HG03575 (cell line): Measurements from ENCODE around the gene PAMR1.

Experiments
- ATAC-seq: cut with Tn5 transposase; IDR thresholded peaks from one replicate; pipeline ENCODE4 v1.9.1; 2021; ENCODE audit not compliant: unreplicated experiment, insufficient number of reproducible peaks, low FRiP score; ENCODE audit errors: extremely low read depth

PAMR1 gene, protein sequence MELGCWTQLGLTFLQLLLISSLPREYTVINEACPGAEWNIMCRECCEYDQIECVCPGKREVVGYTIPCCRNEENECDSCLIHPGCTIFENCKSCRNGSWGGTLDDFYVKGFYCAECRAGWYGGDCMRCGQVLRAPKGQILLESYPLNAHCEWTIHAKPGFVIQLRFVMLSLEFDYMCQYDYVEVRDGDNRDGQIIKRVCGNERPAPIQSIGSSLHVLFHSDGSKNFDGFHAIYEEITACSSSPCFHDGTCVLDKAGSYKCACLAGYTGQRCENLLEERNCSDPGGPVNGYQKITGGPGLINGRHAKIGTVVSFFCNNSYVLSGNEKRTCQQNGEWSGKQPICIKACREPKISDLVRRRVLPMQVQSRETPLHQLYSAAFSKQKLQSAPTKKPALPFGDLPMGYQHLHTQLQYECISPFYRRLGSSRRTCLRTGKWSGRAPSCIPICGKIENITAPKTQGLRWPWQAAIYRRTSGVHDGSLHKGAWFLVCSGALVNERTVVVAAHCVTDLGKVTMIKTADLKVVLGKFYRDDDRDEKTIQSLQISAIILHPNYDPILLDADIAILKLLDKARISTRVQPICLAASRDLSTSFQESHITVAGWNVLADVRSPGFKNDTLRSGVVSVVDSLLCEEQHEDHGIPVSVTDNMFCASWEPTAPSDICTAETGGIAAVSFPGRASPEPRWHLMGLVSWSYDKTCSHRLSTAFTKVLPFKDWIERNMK

DNA sequence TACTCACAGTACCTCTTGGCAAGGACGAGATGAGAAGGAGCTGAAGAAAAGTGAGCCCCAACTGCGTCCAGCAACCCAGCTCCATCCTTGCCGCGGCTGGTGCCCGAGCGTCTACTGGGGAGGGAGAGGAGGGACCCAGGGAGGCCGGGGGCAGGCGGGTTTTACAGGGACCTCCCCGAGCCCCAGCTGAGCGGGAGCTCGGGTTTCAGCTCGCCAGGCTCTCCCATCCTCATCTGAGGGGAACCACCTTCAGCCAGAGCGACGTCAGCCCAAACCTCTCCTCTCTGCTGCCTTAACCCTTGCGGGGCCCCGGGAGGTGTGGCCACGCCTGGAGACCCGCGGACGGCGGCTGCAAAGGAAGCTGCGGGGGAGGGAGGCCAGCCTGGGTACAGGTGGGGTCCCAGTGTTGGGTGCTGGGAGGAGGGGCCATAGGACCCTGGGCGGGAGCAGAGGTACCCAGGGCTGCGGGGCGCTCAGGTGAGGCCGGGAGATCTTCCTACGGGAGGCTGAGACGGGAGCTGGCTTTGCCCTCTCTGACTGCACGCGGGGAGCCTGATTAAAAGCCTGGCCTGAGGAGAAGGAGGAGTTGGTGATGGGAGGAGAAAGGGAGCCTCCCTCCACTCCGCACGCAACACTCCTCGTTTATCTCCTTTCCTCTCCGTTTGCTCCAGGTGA lies at the start of gene PAMR1:
PAMR1 (minus strand) TSS at position 116 of the 675 bp plus-strand sequence; CDS start at position 85, 31 bp downstream.
- no peak for ATAC-seq

DNA sequence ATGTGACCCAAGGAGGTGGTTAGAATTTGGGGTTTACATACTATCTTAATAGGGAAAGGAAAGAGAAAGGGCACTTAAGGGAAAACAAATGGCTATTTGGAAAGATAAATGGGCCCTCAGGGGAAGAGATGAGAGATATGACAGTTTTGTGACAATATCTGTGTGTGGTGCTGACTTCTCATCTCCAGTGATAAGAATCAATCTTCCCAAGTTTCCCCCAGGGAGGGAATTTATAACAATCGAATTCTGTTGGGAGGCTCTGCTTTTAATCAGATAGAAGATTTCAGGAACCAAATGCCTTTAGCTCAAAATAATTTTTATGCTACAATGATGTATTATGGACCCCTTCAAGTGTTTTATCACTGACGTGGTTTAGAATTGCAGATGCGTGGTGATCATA lies 46.3 kb upstream of the PAMR1 start:
- no peak for ATAC-seq

DNA sequence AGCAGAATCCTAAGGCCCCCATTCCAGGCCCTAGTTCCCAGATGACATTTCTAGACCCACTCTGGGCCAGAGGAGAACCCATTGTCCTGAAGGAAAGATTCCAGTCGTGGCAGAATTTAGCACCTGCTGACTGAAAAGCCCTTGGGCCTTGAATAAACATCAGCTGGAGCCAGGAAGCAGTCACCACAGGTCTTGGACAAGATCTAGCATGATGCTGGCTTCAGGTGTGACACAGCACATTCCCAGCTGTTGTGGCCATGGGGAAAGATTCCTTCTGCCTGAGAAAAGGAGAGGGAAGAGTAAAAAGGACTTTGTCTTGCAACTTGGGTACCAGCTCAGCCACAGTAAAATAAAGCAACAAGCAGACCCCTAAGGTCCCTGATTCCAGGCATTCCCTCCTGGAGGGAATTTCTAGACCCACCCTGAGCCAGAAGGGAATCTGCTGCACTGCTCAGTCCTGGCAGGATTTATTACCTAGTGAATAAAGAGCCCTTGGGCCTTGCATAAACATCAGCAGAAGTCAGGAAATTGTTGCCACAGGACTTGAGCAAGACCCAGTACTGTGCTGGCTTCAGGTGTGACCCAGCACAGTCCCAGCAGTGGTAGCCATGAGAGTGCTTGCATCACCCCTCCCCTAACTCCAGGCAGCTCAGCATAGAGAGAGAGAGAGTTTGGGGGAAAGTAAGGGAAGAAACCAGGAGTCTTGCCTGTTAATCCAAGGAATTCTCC lies 42.5 kb upstream of the PAMR1 start:
- no peak for ATAC-seq

DNA sequence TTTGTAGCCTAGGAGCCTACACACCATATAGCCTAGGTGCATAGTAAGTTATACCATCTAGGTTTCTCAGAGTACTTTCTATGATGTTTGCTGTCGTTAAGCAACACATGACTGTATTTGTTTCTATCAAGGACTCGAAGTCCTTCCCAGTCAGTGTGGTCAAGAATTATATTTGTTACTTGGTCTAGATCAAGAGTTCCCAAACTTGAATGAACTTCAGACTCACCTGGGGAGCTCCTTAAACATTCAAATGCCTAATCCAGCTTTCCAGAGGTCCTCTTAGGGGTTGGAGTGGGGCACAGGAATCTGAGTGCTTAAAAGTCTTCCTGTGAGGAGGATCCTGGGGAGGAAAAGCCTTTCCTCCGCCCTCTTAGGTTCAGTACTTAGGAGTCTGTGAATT lies 41.5 kb upstream of the PAMR1 start:
- no peak for ATAC-seq

DNA sequence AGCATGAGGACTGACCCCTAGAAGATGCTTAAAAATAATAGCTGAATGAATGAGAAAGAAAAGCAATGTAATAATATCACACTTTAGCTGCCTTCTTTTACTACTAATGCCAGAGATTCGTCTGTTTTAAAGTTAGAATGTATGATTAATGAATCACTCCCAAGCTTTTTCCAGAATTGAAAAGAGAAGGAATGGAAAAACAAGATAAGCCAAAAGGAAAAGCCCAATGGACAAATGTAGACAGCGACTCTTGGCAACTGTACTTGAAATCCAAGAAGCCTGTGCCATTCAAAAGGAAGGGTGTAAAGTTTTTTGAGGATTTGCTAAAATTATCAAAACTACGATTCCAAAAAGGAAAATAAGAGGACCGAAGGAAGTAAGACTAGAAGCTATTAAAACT lies 40.8 kb upstream of the PAMR1 start:
- ATAC-seq, result no peak

DNA sequence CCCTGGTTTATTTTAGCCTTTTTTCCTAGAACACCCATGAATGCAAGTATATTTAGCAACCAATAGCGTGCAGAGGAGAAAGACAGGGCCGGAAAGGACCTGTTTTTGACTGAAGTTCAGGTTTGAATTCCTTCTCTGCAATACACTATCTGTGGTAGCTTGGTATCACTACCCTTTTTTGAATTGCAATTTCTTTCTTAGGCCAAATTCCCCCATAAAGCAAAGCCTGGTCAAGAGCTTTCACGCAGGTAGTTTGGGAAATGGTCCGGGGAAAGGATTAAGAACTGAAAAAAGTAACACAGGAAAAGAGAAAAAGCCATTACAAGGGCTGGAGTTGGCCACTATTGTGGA lies 38.8 kb upstream of the PAMR1 start:
- no peak for ATAC-seq

DNA sequence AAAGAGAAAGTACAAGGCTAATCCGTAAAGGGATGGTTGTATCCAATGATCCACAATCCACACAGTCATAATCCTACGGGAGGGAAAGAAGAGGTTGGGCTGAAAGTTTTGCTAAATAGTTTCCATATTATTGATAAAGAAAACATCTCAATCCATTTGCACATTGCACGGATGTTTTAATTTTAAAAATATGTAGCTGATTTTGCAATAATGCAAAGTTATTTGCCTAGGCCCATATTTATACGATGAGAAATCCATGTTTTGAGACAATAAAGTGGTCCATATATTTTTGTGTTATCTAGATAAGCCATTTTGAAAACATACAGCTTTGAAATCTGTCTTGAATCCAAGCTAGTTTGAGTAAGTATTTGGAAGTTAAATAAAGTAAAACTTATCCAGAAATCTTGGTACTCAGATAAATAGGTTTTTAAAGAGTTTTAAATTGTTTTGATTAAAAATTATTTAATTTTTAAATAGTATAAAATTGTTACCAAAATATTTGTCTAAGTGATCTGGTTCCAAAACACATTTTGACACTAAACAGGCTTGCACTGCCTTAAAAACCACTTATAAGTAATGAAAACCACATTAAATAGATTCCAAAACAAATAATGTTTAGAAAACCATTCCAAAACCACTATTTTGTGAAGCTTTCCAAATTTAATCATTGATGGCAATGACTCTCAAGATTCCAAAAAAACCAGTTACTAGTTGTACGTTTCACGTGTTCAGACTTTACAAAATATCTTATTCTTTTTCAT lies 38.2 kb upstream of the PAMR1 start:
- no peak for ATAC-seq

DNA sequence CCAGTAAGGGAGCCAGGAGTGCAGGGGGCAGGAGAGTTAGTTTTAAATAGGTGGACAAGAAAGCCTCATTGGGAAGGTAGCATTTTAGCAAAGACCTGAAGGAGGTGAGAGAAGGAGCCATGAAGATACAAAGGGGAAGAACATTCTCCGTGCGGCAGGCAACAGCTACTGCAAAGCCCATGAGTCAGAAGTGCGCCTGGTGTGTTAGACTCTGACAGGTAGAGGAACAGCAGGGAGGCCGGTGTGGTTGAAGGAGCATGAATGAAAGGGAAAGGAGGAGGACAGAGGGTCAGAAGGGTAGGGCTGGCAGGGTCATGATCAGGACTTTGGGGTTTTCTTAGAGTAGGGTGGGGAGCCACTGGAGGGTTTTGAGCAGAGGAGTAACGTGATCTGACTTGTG lies 34.5 kb upstream of the PAMR1 start:
- no peak for ATAC-seq

DNA sequence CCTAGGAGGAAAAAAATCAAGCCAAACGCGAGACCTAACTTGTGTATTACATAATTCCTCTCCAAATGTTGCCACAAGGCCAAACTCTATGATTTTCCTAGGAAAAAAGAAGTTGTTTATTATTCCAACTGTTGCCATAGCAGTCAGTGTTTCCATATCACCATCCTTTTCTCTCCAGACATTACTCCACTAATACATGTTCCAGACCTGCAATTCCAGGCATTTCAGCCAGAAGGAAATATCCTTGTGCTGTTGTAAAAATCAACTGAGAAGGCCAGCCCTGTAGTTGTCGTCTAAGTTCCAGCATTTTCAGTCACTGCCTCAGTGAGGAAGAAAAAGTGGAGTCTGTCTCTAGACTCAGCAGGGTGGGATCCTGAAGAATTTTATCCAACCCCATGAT lies 33.1 kb upstream of the PAMR1 start:
- no peak for ATAC-seq

DNA sequence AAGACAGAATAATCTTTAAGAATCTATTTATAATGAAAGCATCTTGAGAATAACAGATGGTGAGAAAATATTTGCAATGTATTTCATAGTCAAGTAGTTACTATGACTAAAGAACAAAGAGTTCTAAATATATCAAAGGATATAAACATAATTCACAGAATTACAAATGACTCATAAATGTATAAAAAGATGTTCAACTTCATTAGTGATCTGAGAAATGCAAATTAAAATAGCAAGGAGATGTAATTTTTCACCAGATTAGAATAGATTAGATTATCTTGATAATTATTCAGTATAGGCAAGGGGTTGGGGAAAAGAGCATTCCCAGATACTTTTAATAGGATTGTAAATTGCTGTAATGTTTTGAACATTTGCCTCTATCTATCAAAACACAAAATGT lies 30.1 kb upstream of the PAMR1 start:
- no peak for ATAC-seq

DNA sequence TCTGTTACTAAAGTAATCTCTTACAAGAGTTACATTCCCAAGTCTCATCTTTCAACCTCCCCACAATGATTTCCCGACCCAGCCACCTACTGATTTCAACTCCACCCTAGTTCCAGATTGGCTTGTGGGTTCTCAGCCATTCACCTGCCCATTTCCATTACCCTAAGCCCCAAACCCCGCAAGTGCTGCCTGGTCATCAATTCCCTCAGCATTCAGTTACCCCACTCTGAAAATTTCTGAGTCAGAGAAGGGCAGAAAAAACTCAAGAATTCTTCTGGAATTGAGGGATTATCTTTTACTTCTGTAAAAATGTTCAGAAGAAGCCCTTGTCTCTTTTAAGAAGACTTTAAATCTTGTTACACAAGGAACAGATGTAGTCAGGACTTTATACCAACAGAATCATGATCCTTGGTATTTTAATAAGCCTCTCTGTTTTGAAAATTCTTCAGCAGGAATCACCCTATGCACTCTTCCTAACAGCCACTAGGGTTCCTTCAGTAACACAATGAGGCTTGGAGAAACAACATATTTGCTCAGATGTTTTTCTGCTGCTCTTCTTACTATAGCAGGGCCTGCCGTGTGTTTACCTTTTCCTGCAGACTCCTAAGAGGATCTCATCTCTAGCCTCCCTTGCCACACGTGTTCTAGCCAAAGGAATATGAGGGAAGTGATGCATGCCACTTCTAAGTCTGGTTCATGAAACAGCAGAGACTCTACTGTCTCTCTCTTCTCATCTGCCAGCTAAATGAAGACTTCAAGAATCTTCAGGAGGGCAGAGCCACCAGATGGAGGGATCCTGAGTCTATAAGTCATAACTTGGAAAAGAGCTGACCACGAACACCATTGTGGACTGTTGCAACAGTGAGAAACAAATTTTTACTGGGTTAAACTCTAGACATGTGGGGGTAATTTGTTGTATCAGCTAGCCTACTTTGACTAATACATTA lies 29.3 kb upstream of the PAMR1 start:
- no peak for ATAC-seq

DNA sequence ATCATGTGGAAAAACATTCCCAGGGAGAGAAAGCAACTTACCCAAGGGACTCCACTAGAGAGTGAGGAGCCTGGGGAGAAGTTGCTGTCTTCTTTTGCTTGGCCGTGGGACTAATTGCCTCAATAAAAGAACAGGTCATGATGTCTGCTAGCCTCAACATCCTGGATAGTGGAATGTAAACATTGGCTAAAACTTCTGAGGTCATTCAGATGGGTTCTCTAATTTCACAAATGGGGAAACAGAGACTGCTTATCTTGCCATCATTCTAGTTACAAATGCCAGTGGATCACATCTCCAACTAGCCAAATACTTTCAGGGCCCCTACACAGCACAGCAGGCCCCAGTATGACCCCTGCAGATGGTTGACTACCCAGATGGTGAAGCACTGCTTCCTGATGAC lies 28.4 kb upstream of the PAMR1 start:
- ATAC-seq, result no peak

DNA sequence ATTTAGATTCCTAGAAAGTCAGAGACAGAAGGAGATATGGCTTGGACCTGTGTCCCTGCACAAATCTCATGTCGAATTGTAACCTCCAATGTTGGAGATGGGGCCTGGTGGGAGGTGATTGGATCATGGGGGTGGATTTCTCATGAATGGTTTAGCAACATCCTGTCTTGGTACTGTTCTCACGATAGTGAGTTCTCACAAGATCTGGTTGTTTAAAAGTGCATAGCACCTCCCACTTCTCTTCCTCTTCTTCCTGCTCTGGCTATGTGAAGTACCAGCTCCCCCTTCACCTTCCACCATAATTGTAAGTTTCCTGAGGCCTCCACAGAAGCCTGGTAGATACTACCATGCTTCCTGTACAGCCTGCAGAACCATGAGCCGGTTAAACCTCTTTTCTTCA lies 27.6 kb upstream of the PAMR1 start:
- no peak for ATAC-seq

DNA sequence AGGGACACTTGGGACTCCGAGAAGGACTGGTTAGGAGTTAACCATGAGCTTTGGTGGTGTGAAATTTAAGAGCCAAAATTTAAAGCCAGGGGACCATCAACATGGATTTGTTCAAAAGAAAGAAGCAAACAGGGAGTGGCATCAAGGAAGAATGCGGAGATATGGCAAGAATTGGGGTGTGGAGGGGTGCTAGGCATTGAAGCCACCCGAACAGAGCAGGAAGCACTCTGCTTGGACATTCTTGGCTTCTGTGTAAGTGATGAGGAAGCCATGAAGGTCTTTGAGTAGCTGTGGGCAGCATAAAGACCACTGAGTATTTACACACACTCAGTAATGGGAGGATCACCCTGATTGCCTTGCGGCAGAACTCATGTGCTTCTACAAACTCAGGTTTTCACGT lies 27.2 kb upstream of the PAMR1 start:
- ATAC-seq, result no peak

DNA sequence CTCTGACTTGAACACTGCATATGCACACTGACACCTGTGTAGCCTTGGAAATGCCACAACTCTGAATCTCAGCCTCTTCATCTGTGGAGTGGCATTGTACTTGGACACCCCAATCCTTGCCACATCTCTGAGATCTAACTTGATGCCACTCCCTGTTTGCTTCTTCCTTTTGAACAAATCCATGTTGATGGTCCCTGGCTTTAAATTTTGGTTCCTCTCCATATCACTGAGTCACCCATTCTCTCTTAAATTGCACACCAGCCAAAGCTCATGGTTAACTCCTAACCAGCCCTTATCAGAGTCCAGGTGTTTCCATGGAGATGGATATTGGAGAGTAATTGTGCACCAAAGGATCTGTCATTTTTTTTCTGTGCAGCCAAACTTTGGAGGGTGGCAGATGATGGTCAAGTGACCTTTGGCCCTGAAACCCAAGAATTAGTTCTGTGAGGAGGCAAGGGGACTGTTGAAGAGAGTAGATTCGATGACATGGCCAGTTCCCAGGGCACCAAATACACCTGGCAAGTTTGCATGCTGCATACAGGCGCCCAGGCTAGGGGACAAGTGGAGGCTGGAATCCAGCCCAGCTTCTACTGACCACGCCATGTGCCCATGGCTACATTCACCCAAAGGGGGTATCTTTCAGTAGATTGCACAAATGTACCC lies 25.1 kb upstream of the PAMR1 start:
- ATAC-seq, result no peak

DNA sequence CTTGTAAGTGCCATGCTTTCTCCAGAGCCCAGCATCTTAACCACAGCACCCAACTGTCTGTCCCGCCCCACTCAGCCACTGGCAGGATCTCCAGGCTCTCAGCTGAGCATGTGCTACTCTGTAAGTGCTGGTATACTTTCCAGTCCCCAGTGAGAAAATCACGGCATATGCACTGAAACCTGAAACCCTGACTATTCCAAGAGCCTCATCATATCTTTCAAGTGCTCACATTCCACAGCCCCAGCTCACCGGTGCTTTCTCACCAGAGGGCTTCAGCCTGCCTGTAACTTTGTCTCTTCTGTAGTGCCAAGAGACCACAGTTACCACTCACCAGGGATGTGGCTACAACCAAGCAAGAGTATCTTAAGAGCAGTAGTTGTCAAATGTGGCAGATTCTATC lies 24.4 kb upstream of the PAMR1 start:
- ATAC-seq, result no peak

DNA sequence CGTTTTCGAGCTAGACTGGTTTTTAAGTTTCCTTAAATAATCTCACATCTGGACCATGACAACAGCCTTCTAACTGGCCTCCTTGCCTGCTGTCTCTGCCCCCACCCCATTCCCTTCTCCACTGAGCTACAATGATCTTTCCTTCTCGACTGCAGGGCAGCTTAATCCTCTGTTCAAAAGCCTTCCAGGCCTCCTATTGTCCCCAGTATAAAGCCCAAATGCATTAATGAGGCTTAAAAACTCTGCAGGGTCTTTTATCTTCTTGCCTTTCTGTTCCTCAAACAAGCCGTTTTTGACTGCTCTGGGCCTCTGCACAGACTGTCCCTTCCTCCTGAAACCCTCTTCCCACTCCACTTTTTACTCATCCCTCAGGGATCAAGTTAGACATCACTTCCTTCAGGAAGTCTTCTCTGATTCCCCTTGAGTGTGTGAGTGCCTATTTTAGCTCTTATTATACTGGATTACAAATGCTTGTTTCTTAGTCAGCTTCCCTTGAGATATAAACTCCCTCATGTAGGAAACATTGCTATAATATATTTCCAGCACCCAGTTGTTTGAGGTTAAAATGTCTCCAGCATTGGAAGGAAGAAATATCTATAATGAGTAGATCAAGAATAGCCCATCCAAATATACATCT lies 23.6 kb upstream of the PAMR1 start:
- ATAC-seq, result no peak
